ENCODE measurements around the gene ARFGAP1.

ARFGAP1 gene

DNA sequence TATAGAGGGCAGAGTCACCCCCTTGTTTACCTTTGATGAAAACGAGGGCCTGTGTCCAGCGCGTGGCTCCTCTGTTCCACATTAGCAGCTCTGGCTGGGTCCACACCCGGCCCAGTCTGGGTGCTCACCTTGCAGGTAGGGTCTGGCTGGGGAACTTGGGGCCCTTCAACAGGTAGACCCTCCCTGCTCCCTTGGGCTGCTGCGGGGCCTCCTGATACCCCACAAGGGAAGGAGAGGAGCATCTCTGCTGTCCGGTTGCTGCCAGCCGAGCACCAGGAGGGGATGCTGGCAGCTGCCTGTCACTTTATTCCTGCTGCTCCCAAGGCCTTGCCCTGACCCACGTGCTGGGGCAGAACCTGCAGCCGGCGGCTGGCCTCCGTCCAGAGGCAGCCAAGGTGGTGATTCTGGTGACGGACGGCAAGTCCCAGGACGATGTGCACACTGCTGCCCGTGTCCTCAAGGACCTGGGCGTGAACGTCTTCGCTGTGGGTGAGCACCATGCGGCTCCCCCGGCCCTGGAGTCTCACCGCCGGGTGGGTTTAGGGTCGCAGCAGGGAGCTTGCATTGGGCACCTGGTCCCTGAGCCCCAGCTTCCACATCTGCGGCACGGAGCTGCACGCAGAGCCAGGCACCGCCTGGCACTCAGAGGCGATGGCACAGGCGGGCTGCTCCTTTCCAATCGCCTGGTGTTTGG is 35.8 kb downstream of the ARFGAP1 start:
- Histone ChIP-seq H3K9ac (ENCODE audit: low read length) (no peak overlapping the region), H3K27me3 (ENCODE audit: low read depth, low read length) (no peaks in the 10 kb centered on the region), H4K20me1 (ENCODE audit: insufficient read depth, low read length) (no peaks in the 10 kb centered on the region), H3K27ac (ENCODE audit: low read length) (no peak overlapping the region), H2AFZ (ENCODE audit: low read depth, low read length) (no peak overlapping the region), H3K36me3 (replicated peaks; ENCODE audit: low read depth, low read length) (no peaks in the 10 kb centered on the region), H3K4me2 (ENCODE audit: low read length) (no peak overlapping the region), H3K9me3 (ENCODE audit: insufficient read depth, low read length) (no peaks in the 10 kb centered on the region), H3K79me2 (ENCODE audit: low read length) (no peaks in the 10 kb centered on the region), H3K4me3 (ENCODE audit: low read length) (no peak overlapping the region), H3K4me1 (ENCODE audit: low read length) (no peaks in the 10 kb centered on the region)
- TF ChIP-seq, protein P1, sequence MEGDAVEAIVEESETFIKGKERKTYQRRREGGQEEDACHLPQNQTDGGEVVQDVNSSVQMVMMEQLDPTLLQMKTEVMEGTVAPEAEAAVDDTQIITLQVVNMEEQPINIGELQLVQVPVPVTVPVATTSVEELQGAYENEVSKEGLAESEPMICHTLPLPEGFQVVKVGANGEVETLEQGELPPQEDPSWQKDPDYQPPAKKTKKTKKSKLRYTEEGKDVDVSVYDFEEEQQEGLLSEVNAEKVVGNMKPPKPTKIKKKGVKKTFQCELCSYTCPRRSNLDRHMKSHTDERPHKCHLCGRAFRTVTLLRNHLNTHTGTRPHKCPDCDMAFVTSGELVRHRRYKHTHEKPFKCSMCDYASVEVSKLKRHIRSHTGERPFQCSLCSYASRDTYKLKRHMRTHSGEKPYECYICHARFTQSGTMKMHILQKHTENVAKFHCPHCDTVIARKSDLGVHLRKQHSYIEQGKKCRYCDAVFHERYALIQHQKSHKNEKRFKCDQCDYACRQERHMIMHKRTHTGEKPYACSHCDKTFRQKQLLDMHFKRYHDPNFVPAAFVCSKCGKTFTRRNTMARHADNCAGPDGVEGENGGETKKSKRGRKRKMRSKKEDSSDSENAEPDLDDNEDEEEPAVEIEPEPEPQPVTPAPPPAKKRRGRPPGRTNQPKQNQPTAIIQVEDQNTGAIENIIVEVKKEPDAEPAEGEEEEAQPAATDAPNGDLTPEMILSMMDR (IDR thresholded peaks at IDR 0.05; ENCODE audit: low read depth, low read length): no peak
- TF ChIP-seq EZH2phosphoT487 (IDR thresholded peaks at IDR 0.05; ENCODE audit: low read depth): no peak

DNA sequence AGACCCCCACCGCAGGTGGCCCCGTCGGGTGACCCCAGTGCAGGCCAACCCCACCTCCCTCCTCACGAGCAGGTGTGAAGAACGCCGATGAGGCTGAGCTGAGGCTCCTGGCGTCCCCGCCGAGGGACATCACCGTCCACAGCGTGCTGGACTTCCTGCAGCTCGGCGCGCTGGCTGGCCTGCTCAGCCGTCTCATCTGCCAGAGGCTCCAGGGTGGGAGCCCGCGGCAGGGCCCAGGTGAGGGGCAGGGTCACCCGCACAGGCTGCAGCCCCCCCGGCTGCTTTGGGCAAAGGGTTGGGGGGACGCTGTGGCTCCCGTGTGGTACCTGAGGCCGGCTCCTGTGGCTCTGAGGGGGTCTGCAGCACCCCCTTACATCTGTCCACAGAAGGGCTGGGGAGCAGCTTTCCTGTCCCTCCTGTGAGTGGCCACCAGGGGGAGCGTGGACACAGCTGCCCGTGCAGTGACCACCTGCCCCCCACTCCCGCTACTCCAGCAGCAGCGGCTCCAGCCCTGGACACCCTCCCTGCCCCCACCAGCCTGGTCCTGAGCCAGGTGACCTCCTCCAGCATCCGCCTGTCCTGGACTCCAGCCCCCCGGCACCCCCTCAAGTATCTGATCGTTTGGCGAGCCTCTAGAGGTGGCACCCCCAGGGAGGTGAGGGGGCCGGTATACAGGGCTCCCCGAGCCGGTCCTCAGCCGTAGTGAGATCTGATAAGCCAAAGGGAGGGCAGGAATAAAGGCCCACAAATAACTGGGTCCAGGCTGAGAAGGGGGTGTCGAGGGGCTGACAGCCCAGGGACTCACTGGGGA is 36.9 kb downstream of the ARFGAP1 start:
- no peaks in the 10 kb centered on the region for H3K9me3 ChIP-seq (ENCODE audit: insufficient read depth, low read length)
- H3K4me1 ChIP-seq (ENCODE audit: low read length): no peaks in the 10 kb centered on the region
- H2AFZ ChIP-seq (ENCODE audit: low read depth, low read length): no peak overlapping the region
- no peaks in the 10 kb centered on the region for H4K20me1 ChIP-seq (ENCODE audit: insufficient read depth, low read length)
- H3K27me3 ChIP-seq (ENCODE audit: low read depth, low read length): no peaks in the 10 kb centered on the region
- H3K4me2 ChIP-seq (ENCODE audit: low read length): no peak overlapping the region
- no peak overlapping the region for H3K27ac ChIP-seq (ENCODE audit: low read length)
- no peak overlapping the region for H3K4me3 ChIP-seq (ENCODE audit: low read length)
- no peaks in the 10 kb centered on the region for H3K36me3 ChIP-seq (replicated peaks; ENCODE audit: low read depth, low read length)
- no peak for TF ChIP-seq EZH2phosphoT487 (IDR thresholded peaks at IDR 0.05; ENCODE audit: low read depth)
- TF ChIP-seq, protein P1 (IDR thresholded peaks at IDR 0.05; ENCODE audit: low read depth, low read length): peak; percentile 58
- no peaks in the 10 kb centered on the region for H3K79me2 ChIP-seq (ENCODE audit: low read length)
- H3K9ac ChIP-seq (ENCODE audit: low read length): no peak overlapping the region

DNA sequence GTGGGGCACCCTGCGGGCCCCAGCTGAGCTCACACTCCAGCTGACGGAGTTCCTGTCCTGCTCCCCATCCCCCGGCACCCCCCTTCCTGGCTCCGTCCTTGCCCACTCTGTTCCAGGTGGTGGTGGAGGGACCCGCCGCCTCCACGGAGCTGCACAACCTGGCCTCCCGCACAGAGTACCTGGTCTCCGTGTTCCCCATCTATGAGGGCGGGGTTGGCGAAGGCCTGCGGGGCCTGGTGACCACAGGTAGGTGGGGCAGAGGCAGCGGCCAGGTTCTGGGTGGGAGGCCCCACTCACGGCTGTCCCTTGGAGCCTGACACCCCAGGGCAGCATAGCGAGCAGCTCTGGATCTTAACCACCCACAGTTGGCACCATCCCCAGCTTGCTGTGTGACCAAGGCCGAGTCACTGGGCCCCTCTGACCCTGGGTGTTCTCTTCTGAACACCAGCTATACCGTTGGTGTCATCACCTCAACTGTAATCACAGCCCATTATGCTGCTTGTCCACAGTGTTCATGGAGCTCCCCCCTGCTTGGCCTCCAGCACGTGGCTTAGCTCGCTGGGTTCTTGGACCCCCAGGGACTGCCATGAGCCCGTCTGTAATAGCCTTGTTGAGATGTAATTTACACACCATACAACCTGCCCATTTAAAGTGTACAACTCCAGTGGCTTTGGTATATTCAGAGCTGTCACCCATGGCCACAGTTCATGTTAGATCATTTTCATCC is 37.8 kb downstream of the ARFGAP1 start:
- H2AFZ ChIP-seq (ENCODE audit: low read depth, low read length): no peak overlapping the region
- H3K4me3 ChIP-seq (ENCODE audit: low read length): no peak overlapping the region
- H3K27ac ChIP-seq (ENCODE audit: low read length): no peak overlapping the region
- no peak overlapping the region for H3K9ac ChIP-seq (ENCODE audit: low read length)
- H3K4me1 ChIP-seq (ENCODE audit: low read length): no peaks in the 10 kb centered on the region
- H3K36me3 ChIP-seq (replicated peaks; ENCODE audit: low read depth, low read length): no peaks in the 10 kb centered on the region
- no peak for TF ChIP-seq EZH2phosphoT487 (IDR thresholded peaks at IDR 0.05; ENCODE audit: low read depth)
- TF ChIP-seq, protein P1 (IDR thresholded peaks at IDR 0.05; ENCODE audit: low read depth, low read length): no peak
- no peaks in the 10 kb centered on the region for H3K27me3 ChIP-seq (ENCODE audit: low read depth, low read length)
- no peak overlapping the region for H3K4me2 ChIP-seq (ENCODE audit: low read length)
- no peaks in the 10 kb centered on the region for H4K20me1 ChIP-seq (ENCODE audit: insufficient read depth, low read length)
- H3K9me3 ChIP-seq (ENCODE audit: insufficient read depth, low read length): no peaks in the 10 kb centered on the region
- H3K79me2 ChIP-seq (ENCODE audit: low read length): no peaks in the 10 kb centered on the region
